ENCODE measurements around the gene ACOX3.
"Not testable (repeated sequence)": the region's sequence is repeated elsewhere in the genome, so short reads cannot be mapped to it uniquely, and the experiment has no call there.

The ACOX3 gene

DNA sequence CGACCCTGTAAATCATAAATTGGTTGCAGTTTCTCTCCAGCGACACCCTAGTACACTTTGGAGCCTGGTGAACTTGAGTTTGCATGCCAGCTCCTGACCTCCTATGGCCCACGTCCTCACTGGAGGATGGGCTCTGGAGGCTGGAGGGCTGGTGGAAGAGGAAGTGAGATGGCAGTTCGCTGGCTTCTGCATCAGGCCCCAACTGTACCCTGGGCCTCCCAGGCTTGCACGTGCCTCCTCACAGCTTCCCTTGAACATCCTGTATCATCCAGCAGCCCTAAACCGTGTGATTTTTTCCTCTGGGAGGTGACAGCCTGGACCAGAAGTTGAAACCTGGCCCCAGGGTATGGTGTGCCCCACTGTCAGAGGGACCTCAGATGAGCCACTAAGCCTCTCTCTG is 92.5 kb downstream of the ACOX3 start:
- no peak for DNase-seq

DNA sequence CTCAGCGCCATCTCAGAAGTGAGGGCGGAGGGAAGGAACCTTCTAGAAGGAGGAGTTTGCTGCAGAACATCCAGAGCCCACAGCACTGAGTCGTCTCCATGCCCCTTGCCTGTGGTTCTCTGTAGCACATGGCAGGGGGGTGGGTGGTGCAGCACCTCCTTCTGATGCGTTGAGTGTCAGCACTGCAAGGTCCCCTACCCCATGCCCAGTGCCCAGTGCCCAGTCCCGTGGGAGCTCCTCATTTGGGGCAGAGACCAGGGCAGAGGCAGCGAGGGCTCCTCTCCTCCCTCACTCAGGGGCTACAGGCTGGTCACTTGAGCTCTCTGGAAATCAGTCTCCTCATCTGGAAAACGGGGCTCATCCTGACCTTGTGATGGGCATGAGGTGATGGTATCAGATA is 92.9 kb downstream of the ACOX3 start:
- no peak for DNase-seq

DNA sequence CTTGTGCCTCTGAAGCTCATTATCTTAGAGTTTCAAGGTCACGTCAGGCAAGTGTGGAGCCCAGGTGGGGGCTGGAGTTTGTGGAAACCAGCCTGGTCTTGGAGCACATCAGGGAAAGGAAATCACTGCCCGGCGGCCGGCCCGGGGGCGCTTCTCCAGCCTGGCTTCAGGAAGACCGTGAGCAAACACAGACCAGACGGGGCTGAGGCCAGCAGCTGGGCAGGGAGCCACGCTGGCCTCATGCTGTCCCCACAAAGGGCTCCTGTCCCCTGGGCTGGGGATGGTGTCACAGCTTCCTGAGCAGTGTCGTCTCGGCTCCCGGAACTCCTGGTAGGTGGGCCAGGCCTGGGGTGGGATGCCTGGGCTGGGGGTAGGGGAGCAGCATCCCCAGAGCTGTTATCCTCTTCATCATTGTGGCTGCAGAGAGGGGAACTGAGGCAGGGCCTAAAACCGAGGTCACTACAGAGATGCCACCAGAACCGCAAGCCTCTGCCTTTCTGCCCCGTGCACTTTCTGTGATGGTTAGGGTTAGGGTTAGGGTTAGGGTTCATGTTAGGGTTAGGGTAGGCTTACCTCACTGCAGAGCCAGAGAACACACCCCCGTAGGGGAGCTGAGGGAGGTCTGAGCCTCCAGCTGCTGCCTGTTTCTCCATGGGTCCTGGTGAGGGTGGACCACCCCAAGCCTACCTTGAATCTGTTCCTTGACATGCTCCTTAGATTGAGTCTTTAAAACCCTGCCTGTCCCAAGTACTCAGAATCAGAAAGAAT is 93.5 kb downstream of the ACOX3 start:
- DNase-seq: no peak

DNA sequence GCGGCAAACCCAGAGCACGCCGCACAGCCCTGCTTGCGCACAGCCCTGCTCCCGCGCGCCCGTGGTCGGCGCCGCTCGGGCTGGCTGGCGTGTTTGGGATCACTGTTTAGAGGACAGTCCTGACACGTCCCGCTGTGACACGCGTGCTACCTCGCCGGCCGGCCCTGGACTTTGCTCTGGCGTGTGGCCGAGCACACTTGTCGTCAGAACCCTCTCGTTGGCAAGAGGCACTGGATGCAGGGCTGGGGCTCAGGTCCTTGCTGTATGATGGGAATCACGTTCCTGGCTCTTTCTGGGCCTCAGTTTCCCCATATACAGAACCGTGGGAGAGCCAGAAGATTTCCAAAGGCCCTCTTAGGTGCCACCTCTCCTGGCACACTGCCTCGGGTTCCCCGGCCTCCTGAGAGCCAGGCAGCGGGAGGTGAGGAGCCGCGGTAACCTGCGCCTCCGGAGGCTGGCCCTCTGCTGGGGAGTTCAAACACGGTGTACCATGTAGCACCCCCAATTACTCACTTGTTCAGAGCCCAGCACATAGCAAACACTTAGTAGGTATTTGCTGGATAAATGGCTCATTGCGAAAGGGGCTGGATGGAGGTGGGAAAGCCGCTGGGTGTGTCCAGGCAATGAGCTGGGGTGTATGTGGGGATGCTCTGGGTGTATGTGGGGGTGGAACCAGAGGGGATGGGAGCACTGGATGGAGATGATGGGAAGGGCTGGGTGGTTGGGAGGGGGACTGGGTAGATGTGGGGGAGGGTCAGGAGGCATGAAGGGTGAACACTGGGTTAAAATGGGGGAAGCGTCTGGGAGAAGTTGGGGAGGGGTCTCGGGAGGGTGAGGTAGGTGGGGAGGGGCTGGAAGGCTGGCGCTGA is 94.3 kb downstream of the ACOX3 start:
- DNase-seq: no peak

DNA sequence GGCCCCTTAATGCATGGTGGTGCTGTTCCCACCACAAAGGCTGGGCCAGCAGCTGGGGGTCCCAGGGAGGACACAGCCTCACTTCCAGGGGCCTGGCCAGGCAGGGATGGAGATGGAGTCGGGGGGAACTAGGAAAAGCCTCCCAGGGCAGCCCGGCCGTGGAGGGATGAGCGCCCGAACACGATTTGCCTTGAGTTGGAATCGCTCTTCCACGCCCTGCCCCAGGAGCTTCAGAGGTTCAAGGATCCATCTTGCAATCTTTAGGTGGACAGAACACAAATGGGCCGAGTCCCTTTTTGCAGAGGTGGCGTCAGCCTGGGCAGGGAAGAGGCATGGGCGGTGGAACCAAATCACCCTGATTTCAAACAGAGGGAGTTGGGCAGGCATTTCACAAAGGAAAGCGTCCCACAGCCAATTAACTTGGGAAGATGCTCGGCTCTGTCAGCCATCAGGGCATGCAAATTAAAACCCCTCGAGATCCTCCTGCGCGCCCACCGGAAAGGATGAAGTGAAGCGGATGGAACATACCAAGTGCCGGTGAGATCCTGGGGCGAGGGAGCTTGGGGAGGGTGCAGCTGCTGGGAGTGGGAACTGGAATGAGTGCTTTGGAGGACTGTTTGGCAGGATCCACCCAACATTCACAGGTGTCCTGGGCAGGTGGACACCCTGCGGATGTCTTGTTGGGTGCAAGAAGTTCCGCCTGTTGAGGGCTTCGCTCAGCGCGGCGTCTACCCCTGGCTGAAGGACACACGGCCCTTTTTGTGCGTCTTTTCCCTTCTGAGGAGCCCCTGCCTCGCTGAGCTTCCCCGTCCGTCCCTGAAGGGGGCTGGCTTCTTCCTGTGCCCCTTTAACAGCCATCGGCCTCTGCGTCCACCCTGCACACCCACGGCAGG is 95.2 kb downstream of the ACOX3 start:
- no peak for DNase-seq

GRCh38 chr4:8344377-8344776 is 96.1 kb downstream of the ACOX3 start:
- no peak for DNase-seq

- DNase-seq: no peak
Measured at GRCh38 chr4:8343967-8344331, 96.6 kb downstream of the ACOX3 start.

DNA sequence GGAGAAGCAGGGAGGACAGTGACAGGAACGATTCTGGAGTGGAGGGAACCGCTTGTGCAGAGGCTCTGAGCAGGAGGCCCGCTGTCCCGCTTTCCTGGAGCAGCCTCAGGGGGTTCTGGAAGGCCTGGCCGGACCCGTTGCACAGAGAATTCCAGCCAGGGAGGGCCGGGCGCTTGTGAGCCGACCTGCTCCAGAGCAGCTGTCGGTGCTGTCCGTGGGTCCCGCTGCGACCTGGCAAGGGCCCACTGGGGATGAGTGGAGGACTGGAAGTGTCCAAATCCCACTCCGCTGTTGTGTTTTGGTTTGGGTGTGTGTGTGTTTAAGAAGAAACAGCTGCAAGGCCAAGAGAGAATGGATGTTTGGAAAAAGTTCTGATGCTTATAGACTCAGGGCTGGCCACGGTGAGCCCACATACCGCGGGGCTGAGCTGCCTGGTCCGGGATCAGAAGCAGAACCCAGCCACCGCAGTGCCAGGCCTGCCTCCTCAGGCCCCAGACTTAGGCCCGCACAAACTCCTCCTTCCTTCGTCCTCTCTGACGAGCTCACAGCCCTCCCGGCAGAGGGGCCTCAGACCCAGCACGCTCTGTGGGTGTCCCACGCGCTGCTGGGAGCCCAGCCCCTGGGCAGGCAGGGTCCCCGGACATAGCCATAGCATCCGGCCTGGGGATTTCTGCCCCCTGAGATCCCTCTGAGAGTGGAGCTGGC is 97.1 kb downstream of the ACOX3 start:
- DNase-seq: no peak

DNA sequence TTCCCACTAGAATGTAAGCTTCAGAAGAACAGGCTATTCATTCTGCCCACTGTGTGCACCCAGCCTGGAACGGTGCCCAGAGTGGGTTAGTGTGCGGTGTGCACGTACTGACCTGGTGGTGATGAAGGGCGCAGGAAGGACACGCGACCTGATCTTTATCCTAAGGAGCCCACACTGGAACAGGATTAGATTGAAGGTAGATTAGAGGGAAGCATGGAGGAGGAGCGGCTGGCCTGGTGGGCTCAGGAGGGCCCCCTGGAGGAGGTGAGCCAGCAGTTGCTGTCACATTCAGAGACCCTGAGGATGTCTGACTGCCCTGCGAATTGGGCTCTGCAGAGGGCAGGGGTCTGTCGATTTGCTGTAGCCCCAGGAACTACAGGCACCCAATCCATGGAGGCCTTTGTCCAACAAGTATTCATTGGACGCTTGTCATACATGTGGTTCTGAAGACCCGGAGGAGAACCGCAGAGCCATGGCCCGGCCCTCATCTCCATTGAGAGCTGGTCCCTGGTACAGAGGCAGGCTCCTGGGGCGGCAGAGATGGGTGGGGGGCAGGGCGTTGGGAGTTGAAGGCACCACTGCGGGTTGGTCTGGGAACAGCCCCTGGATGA is 97.8 kb downstream of the ACOX3 start:
- no peak for DNase-seq

- no peak for DNase-seq
Measured at GRCh38 chr4:8341691-8342090, 98.8 kb downstream of the ACOX3 start.

GRCh38 chr4:8341281-8341680 is 99.2 kb downstream of the ACOX3 start:
- not testable (repeated sequence) for DNase-seq

DNA sequence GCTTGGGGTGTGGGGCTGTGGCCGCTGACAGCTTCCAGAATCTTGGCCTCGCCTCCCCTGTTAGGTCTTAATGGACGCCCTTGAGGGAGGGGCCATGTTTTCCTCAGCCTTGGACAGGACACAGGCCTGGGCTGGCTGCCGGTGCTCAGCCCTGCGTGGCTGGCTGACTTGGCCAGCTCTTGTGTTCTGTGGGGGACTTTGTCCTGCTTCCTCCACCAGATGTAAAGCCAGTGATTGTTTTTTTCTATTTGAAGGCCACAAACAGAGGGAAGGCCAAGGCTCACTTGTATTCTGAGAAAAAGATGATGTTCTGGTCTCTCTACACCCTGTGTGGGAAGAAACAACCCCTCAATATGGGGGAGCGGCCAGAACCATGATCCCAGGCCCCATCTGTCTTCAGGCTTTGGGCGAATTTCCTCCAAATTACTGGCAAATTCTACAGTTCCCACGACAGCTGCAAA is 99.7 kb downstream of the ACOX3 start:
- DNase-seq: no peak

GRCh38 chr4:8338351-8338961 is 102.1 kb downstream of the ACOX3 start:
- no peak for DNase-seq

GRCh38 chr4:8336412-8337075 is 104.0 kb downstream of the ACOX3 start:
- DNase-seq: no peak

DNA sequence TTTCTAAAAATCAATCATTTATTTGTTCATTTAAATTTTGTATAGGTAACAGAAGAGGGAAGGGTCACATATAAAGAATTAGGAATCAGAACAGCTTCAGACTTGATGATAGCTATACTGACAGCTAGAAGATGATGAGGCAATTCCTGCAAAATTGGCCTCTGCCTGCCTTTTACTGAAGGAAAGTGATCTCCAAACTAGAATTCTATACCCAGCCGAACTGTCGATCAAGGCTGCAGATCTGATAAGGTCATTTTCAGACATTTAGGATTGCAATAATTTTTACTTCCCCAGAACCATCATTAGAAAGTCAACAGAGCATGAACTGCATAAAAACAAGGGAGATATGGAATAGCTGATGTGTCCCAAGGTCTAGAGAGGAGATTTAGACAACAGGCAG is 104.7 kb downstream of the ACOX3 start:
- no peak for DNase-seq

GRCh38 chr4:8334786-8335460 is 105.6 kb downstream of the ACOX3 start:
- DNase-seq: no peak

DNA sequence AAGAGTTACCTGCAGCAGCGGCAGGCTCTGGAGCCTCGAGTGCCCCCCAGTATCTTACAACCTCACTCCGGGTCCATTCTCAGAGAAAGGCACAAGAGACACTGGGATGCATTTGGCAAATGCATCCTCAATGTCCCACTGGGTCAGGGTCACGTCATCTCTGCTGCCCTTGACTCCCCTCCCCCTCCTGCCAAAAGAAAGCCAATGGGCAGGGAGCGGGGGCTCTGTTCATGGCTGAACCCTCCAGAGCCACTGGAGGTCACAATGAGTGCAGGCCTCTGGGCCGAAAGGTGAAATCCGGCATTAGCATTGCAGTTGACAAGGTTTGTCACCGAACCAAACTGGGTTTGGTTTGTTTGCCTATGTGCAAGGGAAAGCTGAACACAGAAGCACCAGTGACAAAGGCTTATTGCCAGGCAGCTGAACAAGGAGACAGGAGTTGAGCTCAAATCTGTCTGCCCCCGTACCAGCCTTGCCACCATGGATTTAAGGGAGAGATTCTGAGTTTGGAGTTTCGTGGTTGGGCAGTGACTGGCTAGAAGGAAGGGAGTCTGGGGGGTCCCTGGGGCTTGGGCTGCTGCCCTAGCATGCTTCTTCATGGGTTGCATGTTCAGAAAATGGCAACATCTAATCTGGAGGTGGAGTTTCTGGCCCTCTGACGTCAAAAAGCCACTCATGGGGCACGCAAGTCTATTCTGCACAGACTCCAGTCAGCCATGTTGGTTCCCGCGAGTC is 106.6 kb downstream of the ACOX3 start:
- DNase-seq: no peak

GRCh38 chr4:8332891-8333331 is 107.6 kb downstream of the ACOX3 start:
- no peak for DNase-seq

DNA sequence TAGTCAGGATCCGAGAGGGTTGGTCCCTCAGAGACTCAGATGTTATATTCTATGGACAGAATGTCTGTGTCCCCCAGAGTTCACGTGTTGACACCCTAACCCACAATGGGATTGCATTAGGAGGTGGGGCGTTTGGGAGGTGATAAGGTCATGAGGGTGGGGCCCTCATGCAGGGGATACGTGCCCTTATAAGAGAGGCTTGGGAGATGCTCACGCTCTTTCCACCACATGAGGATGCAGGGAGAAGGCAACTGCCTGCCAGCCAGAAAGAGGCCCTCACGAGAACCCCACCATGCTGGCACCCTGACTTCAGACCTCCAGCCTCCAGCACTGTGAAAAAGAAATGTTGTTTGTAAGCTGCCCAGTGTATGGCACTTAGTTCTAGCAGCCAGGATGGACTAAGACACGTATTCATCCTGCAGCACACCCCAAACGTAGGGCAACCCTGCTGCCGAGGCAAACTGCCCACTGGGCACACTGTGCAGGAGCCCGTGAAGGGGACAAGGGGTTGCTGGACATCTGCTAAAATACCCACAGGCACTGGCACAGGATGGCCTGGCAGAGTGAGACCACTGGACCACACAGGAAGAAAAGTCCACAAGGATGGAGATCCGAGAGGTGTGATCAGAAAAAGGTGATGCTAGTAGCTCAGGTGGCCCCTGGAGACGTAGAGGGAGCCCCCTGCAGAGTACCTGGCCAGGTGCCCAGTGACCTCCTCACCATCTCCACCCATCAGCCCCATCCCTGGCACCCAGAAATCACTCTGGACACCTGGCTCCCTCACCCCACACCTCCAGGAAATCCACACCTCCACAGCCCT is 108.3 kb downstream of the ACOX3 start:
- no peak for DNase-seq
